Activated CD8-positive, alpha-beta memory T cell treated with anti-CD3 and anti-CD28 coated beads, Interleukin-2, amount 10 ng/mL, durations not matched to agents 7 days and 5 days (primary cell): ENCODE data around the gene ITGA1. TPM values are rescaled to one million over a fixed set of nuclear protein-coding genes. Genes with fewer than 3 reads are reported as not detected.
"Not testable (repeated sequence)": the region's sequence is repeated elsewhere in the genome, so short reads cannot be mapped to it uniquely, and the experiment has no call there.

ENCODE experiments used
- ATAC-seq: fragments of 150-1000 bp; cut with Tn5 transposase; one replicate; pipeline ENCODE4 v1.10.0; 2021; ENCODE audit warnings: moderate library complexity
- CTCF ChIA-PET: fragments of 350-600 bp; sonication (Branson Sonifier 250); formaldehyde crosslinking; loops from one replicate; lab custom pipeline; 2021; ENCODE audit warnings: antibody characterized with exemption; lab: Charles Lee
- DNase-seq: peaks from one replicate; pipeline ENCODE4 v3.0.0-alpha.2; 2020
- H3K27ac Mint-ChIP-seq: one replicate; pipeline ENCODE4 v1.8.0; 2021; ENCODE audit warnings: mild to moderate bottlenecking, mixed read lengths
- H3K27me3 Mint-ChIP-seq: one replicate; pipeline ENCODE4 v1.8.0; 2021; ENCODE audit warnings: mixed read lengths
- H3K36me3 Mint-ChIP-seq: one replicate; pipeline ENCODE4 v1.8.0; 2021; ENCODE audit warnings: mild to moderate bottlenecking, mixed read lengths
- H3K4me1 Mint-ChIP-seq: one replicate; pipeline ENCODE4 v1.8.0; 2021; ENCODE audit warnings: mixed read lengths
- H3K4me3 Mint-ChIP-seq: one replicate; pipeline ENCODE4 v1.8.0; 2021; ENCODE audit warnings: mild to moderate bottlenecking, moderate library complexity, mixed read lengths
- H3K9me3 Mint-ChIP-seq: one replicate; pipeline ENCODE4 v1.8.0; 2022; ENCODE audit warnings: low read depth, mixed read lengths
- total RNA-seq, 2 experiments: library from RNA; stranded (reverse); gene quantifications; one replicate each; pipeline ENCODE4 v1.2.3, GENCODE V29; 2021

The ITGA1 gene
- total RNA-seq, 2 experiments from 2014 or later: 37.0 to 66.8 TPM

- no peaks in the 10 kb centered on the region for H3K27me3 Mint-ChIP-seq
- H3K27ac Mint-ChIP-seq: no peak overlapping the region
- CTCF ChIA-PET: interaction anchor here (1.0 to 1.6 kb wide), 2 partner anchors 8 to 31 kb away, joined by 3 to 5 read pairs; no protein-coding TSS in a partner anchor
- H3K4me1 Mint-ChIP-seq: peaks cover 58% of the 10 kb centered on the region
- DNase-seq: no peak
- no peaks in the 10 kb centered on the region for H3K9me3 Mint-ChIP-seq
- no peak for ATAC-seq
- H3K36me3 Mint-ChIP-seq: peaks cover 29% of the 10 kb centered on the region
- H3K4me3 Mint-ChIP-seq: no peak overlapping the region
These were observed 20.0 kb downstream of the ITGA1 start for GRCh38 chr5:52807723-52808122.

GRCh38 chr5:52808316-52808901, 20.7 kb downstream of the ITGA1 start:
- CTCF ChIA-PET: interaction anchor here (1.0 to 1.6 kb wide), 2 partner anchors 9 to 32 kb away, joined by 3 to 5 read pairs; no protein-coding TSS in a partner anchor
- no peak overlapping the region for H3K4me3 Mint-ChIP-seq

GRCh38 chr5:52809884-52810283, 22.2 kb downstream of the ITGA1 start:
- peaks cover 19% of the 10 kb centered on the region for H3K36me3 Mint-ChIP-seq
- ATAC-seq: peak; percentile 76
- peak overlapping the region; percentile 44 for H3K27ac Mint-ChIP-seq
- H3K4me1 Mint-ChIP-seq: peaks cover 42% of the 10 kb centered on the region
- no peaks in the 10 kb centered on the region for H3K9me3 Mint-ChIP-seq
- no peak for DNase-seq
- H3K27me3 Mint-ChIP-seq: no peaks in the 10 kb centered on the region
- CTCF ChIA-PET: interaction anchor here (1.3 kb wide), 1 partner anchor 30 kb away, joined by 4 read pairs; no protein-coding TSS in a partner anchor
- no peak overlapping the region for H3K4me3 Mint-ChIP-seq

More at GRCh38 chr5:52808316-52808901, 20.7 kb downstream of the ITGA1 start:
- no peak for DNase-seq
- Mint-ChIP-seq H3K27ac (no peak overlapping the region), H3K4me1 (peaks cover 54% of the 10 kb centered on the region), H3K9me3 (no peaks in the 10 kb centered on the region), H3K36me3 (peaks cover 26% of the 10 kb centered on the region), H3K27me3 (no peaks in the 10 kb centered on the region)
- ATAC-seq: no peak

- H3K9me3 Mint-ChIP-seq: no peaks in the 10 kb centered on the region
- H3K4me1 Mint-ChIP-seq: peaks cover 37% of the 10 kb centered on the region
- peaks cover 15% of the 10 kb centered on the region for H3K36me3 Mint-ChIP-seq
- CTCF ChIA-PET: interaction anchor here (1.3 to 3.1 kb wide), 2 partner anchors 10 to 30 kb away, joined by 4 to 12 read pairs; no protein-coding TSS in a partner anchor
- no peak for ATAC-seq
- H3K4me3 Mint-ChIP-seq: no peak overlapping the region
- DNase-seq: no peak
- H3K27ac Mint-ChIP-seq: peak overlapping the region; percentile 18
- no peaks in the 10 kb centered on the region for H3K27me3 Mint-ChIP-seq
These were observed 22.7 kb downstream of the ITGA1 start for GRCh38 chr5:52810426-52810825.

- DNase-seq (no peak), ATAC-seq (peak; percentile 48)
- H3K27me3 Mint-ChIP-seq: no peaks in the 10 kb centered on the region
- no peaks in the 10 kb centered on the region for H3K9me3 Mint-ChIP-seq
- H3K36me3 Mint-ChIP-seq: peaks cover 10% of the 10 kb centered on the region
- no peak overlapping the region for H3K27ac Mint-ChIP-seq
- no peak overlapping the region for H3K4me3 Mint-ChIP-seq
- CTCF ChIA-PET: interaction anchor here (1.3 to 3.1 kb wide), 3 partner anchors 10 to 104 kb away, joined by 4 to 12 read pairs (median 4); no protein-coding TSS in a partner anchor
- peaks cover 34% of the 10 kb centered on the region for H3K4me1 Mint-ChIP-seq
These were observed 23.5 kb downstream of the ITGA1 start for GRCh38 chr5:52811067-52811749.

GRCh38 chr5:52814352-52815148, 26.8 kb downstream of the ITGA1 start:
- Mint-ChIP-seq H3K4me1 (peaks cover 18% of the 10 kb centered on the region), H3K36me3 (peaks cover 9% of the 10 kb centered on the region), H3K27ac (no peak overlapping the region), H3K4me3 (no peak overlapping the region), H3K27me3 (no peaks in the 10 kb centered on the region), H3K9me3 (no peaks in the 10 kb centered on the region)
- CTCF ChIA-PET: no interaction called here
- DNase-seq (no peak), ATAC-seq (no peak)

- Mint-ChIP-seq H3K27me3 (no peaks in the 10 kb centered on the region), H3K4me1 (no peaks in the 10 kb centered on the region), H3K9me3 (no peaks in the 10 kb centered on the region), H3K4me3 (no peak overlapping the region), H3K36me3 (peaks cover 6% of the 10 kb centered on the region), H3K27ac (no peak overlapping the region)
- CTCF ChIA-PET: no interaction called here
- ATAC-seq (no peak), DNase-seq (no peak)
These were observed 30.1 kb downstream of the ITGA1 start for GRCh38 chr5:52817818-52818217.

- peaks cover 6% of the 10 kb centered on the region for H3K36me3 Mint-ChIP-seq
- ATAC-seq: no peak
- no peak for DNase-seq
- no peaks in the 10 kb centered on the region for H3K27me3 Mint-ChIP-seq
- H3K4me1 Mint-ChIP-seq: no peaks in the 10 kb centered on the region
- CTCF ChIA-PET: no interaction called here
- no peak overlapping the region for H3K27ac Mint-ChIP-seq
- no peaks in the 10 kb centered on the region for H3K9me3 Mint-ChIP-seq
- H3K4me3 Mint-ChIP-seq: no peak overlapping the region
These were observed 30.6 kb downstream of the ITGA1 start for GRCh38 chr5:52818360-52818759.

GRCh38 chr5:52818807-52819206, 31.1 kb downstream of the ITGA1 start:
- H3K27me3 Mint-ChIP-seq, H3K27ac Mint-ChIP-seq, H3K36me3 Mint-ChIP-seq, ATAC-seq, H3K4me1 Mint-ChIP-seq, DNase-seq, CTCF ChIA-PET, H3K4me3 Mint-ChIP-seq, H3K9me3 Mint-ChIP-seq: not testable (repeated sequence)

GRCh38 chr5:52821901-52822300, 34.2 kb downstream of the ITGA1 start:
- CTCF ChIA-PET: no interaction called here
- no peaks in the 10 kb centered on the region for H3K9me3 Mint-ChIP-seq
- peaks cover 6% of the 10 kb centered on the region for H3K36me3 Mint-ChIP-seq
- no peak overlapping the region for H3K4me3 Mint-ChIP-seq
- peaks cover 16% of the 10 kb centered on the region for H3K4me1 Mint-ChIP-seq
- H3K27me3 Mint-ChIP-seq: no peaks in the 10 kb centered on the region
- no peak overlapping the region for H3K27ac Mint-ChIP-seq
- DNase-seq (no peak), ATAC-seq (no peak)

- no peak for ATAC-seq
- peaks cover 21% of the 10 kb centered on the region for H3K4me1 Mint-ChIP-seq
- no peaks in the 10 kb centered on the region for H3K27me3 Mint-ChIP-seq
- H3K9me3 Mint-ChIP-seq: peaks cover 4% of the 10 kb centered on the region
- peaks cover 12% of the 10 kb centered on the region for H3K36me3 Mint-ChIP-seq
- no peak overlapping the region for H3K4me3 Mint-ChIP-seq
- H3K27ac Mint-ChIP-seq: no peak overlapping the region
- CTCF ChIA-PET: no interaction called here
- DNase-seq: no peak
These were observed 34.7 kb downstream of the ITGA1 start for GRCh38 chr5:52822437-52822836.

GRCh38 chr5:52824827-52825226, 37.1 kb downstream of the ITGA1 start:
- Mint-ChIP-seq H3K9me3 (peaks cover 8% of the 10 kb centered on the region), H3K4me3 (no peak overlapping the region), H3K36me3 (peaks cover 24% of the 10 kb centered on the region), H3K27ac (no peak overlapping the region), H3K4me1 (peaks cover 23% of the 10 kb centered on the region), H3K27me3 (no peaks in the 10 kb centered on the region)
- ATAC-seq (no peak), DNase-seq (no peak)
- CTCF ChIA-PET: interaction anchor here (1.3 to 1.8 kb wide), 2 partner anchors 12 to 23 kb away, joined by 4 to 6 read pairs; no protein-coding TSS in a partner anchor

GRCh38 chr5:52825826-52826225, 38.1 kb downstream of the ITGA1 start:
- ATAC-seq (peak; percentile 91), DNase-seq (no peak)
- Mint-ChIP-seq H3K27me3 (no peaks in the 10 kb centered on the region), H3K4me1 (peaks cover 23% of the 10 kb centered on the region), H3K27ac (peak overlapping the region; percentile 81), H3K9me3 (peaks cover 8% of the 10 kb centered on the region), H3K4me3 (no peak overlapping the region), H3K36me3 (peaks cover 22% of the 10 kb centered on the region)
- CTCF ChIA-PET: interaction anchor here (0.7 to 1.9 kb wide), 7 partner anchors 13 to 167 kb away, joined by 3 to 7 read pairs (median 3); partner anchors contain the start of genes ITGA1 and PELO
